ENCODE results near the gene EREG. TPM values are rescaled to one million over a fixed set of nuclear protein-coding genes. Genes with fewer than 3 reads are reported as not detected.
A peak's percentile ranks its signal among the peaks of the same experiment; 100 is the strongest.

EREG gene
- total and polyA plus RNA-seq, 9 of the 15 experiments (the other 6 are each of a cell fraction or from before 2014, with no cell fraction given): 0.97 to 7.3 (median 2.5) TPM

GRCh38 chr4:74379912-74380311 is 15.0 kb downstream of the EREG start (continued):
- TF ChIP-seq ATF1 (CRISPR knock-in tag; IDR thresholded peaks at IDR 0.05): no peak
- no peak for TF ChIP-seq ATF1 (tag; IDR thresholded peaks at IDR 0.05)
- TF ChIP-seq ZNF121 (CRISPR knock-in tag; conservative IDR thresholded peaks at IDR 0.05): no peak
- no peak for TF ChIP-seq MTF1 (CRISPR knock-in tag; IDR thresholded peaks at IDR 0.05; ENCODE audit: borderline replicate concordance)
- no peak for TF ChIP-seq KLF10 (CRISPR knock-in tag; IDR thresholded peaks at IDR 0.05)

GRCh38 chr4:74385386-74385785 is 20.4 kb downstream of the EREG start:
- Histone ChIP-seq H2AFZ (ENCODE audit: low read depth, low read length) (no peak overlapping the region), H3K9me1 (ENCODE audit: control insufficient read depth, insufficient read depth, low read length) (no peaks in the 10 kb centered on the region), H3K4me2 (ENCODE audit: insufficient read depth, low read length) (no peak overlapping the region), H3K9me3 (replicated peaks; ENCODE audit: control insufficient read depth, insufficient read depth, low read depth, low read length) (no peaks in the 10 kb centered on the region), H3K9ac (ENCODE audit: insufficient read depth in 1 of 2, low read depth in 2 of 2, low read length in 2 of 2) (no peak overlapping the region), H3K79me2 (ENCODE audit: control insufficient read depth, insufficient read depth, low read length) (no peaks in the 10 kb centered on the region), H3K4me3 (no peak overlapping the region), H3K4me1 (replicated peaks in 1 of 2; ENCODE audit: control insufficient read depth in 2 of 2, insufficient read depth in 2 of 2, low read length in 2 of 2) (peaks cover 0 to 6% of the 10 kb centered on the region in 2 experiments; a peak in 1 of 5 replicates), H3K27me3 (ENCODE audit: control insufficient read depth in 2 of 2, insufficient read depth in 2 of 2, low read length in 2 of 2) (no peaks in the 10 kb centered on the region), H3K36me3 (ENCODE audit: control insufficient read depth, insufficient read depth, low read length) (peaks cover 49% of the 10 kb centered on the region), H3K27ac (ENCODE audit: extremely low read depth, low read depth, low read length) (no peak overlapping the region), H4K20me1 (replicated peaks; ENCODE audit: control insufficient read depth, insufficient read depth, low read length) (no peaks in the 10 kb centered on the region)
- in situ Hi-C loops (cut with MboI): no loop called here
- intact Hi-C loops (cut with micrococcal nuclease): no loop called here
- POLR2A ChIA-PET: interaction anchor here (0.5 to 1.1 kb wide), 5 partner anchors 10 to 286 kb away, joined by 3 read pairs; no protein-coding TSS in a partner anchor
- no peak for DNase-seq (ENCODE audit: extremely low read depth in 1 of 4, low spot score in 3 of 4)
- no peak for ATAC-seq
- CTCF ChIA-PET (ENCODE audit: low intra/inter-chr PET ratio): no interaction called here
- no peak for FAIRE-seq
- 38% methylated on average over 1 of the region's 1 CpG for WGBS (ENCODE audit: insufficient coverage, low coverage, missing lambda C conversion rate)
- no peak for TF ChIP-seq BCLAF1 (IDR thresholded peaks at IDR 0.05; ENCODE audit: borderline replicate concordance in 1 of 2, control insufficient read depth in 1 of 2, low read depth in 2 of 2, low read length in 1 of 2)
- TF ChIP-seq CEBPB (tag; IDR thresholded peaks at IDR 0.05): 0 out of 2 replicates have a peak, but pooled peaks have one; percentile 8
- TF ChIP-seq AFF1 (IDR thresholded peaks at IDR 0.05; ENCODE audit: low read depth in 1 of 2, partially characterized antibody in 2 of 2): no peak
- BruUV-seq (replicated peaks): no TSS peak

Data from K562 (cell line).